Gastrocnemius medialis (tissue), 4 donors: ENCODE measurements around the gene ZNF57. TPM values are rescaled to one million over a fixed set of nuclear protein-coding genes. Genes with fewer than 3 reads are reported as not detected.

Source experiments
- ATAC-seq, 2 donors: fragments of 150-250 bp; one replicate each; pipeline ENCODE4 v1.9.1; 2016
- DNase-seq, 2 donors: peaks; one replicate each; pipeline ENCODE4 v3.0.0-alpha.2; 2019
- H3K27ac ChIP-seq, 4 donors: fragments of 200-600 bp; sonication (generic); 1 replicate in 1 of 4; 2 replicates in 3 of 4; pipeline ENCODE4 v1.5.1; 2016 to 2018; ENCODE audit warnings: mild to moderate bottlenecking in 2 of 4, moderate library complexity in 1 of 4
- H3K27me3 ChIP-seq, 3 donors: fragments of 200-600 bp; sonication (generic) in 2 of 3; 1 replicate in 1 of 3; 2 replicates in 2 of 3; pipeline versions ENCODE4 v1.5.1 to v1.6.0; 2016 to 2019; ENCODE audit warnings: mild to moderate bottlenecking in 1 of 3, moderate library complexity in 1 of 3
- H3K36me3 ChIP-seq, 2 donors: fragments of 200-600 bp; sonication (generic) in 1 of 2; one replicate each; pipeline ENCODE4 v1.5.1; 2017 to 2018
- H3K4me1 ChIP-seq, 2 donors: fragments of 200-600 bp; sonication (generic) in 1 of 2; one replicate each; pipeline ENCODE4 v1.5.1; 2016 to 2017; ENCODE audit warnings: mild to moderate bottlenecking in 2 of 2
- H3K4me3 ChIP-seq, 4 donors: fragments of 200-600 bp; sonication (generic) in 3 of 4; 1 replicate in 1 of 4; 2 replicates in 3 of 4; pipeline ENCODE4 v1.5.1; 2016 to 2019; ENCODE audit warnings: mild to moderate bottlenecking in 2 of 4
- H3K9me3 ChIP-seq, 3 donors: fragments of 200-600 bp; sonication (generic) in 2 of 3; 1 replicate in 1 of 3; 2 replicates in 2 of 3; pipeline ENCODE4 v1.5.1; 2016 to 2019
- CTCF ChIP-seq, 5 experiments: fragments of 450-650 bp in 3 of 5; fragments of 200-600 bp in 2 of 5; sonication (generic) in 2 of 5; IDR thresholded peaks in 4 of 5; conservative IDR thresholded peaks in 1 of 5; 1 replicate in 4 of 5; 2 replicates in 1 of 5; pipeline ENCODE4 v1.5.1; 2016 to 2019; ENCODE audit warnings: antibody characterized with exemption in 5 of 5, mild to moderate bottlenecking in 3 of 5, moderate library complexity in 3 of 5
- POLR2A ChIP-seq, 2 donors: fragments of 450-650 bp; IDR thresholded peaks; one replicate each; pipeline ENCODE4 v1.6.1; 2017; ENCODE audit warnings: antibody characterized with exemption in 2 of 2, mild to moderate bottlenecking in 2 of 2, moderate library complexity in 2 of 2
- in situ Hi-C, 4 donors: fragments of 200-750 bp; cut with MboI; loops; one replicate each; pipeline versions ENCODE4 v1.15.0 to v1.8.0; 2017; ENCODE audit warnings: low sequenced_read_pairs in 4 of 4
- intact Hi-C: fragments of 100-400 bp; cut with DNase I; formaldehyde crosslinking; loops from one replicate; pipeline ENCODE4 v1.15.1; 2023; ENCODE audit warnings: low total_unique reads
- total RNA-seq, 4 donors: library from RNA; depleted of rRNA; stranded (reverse); fragments of >200 nt; gene quantifications; one replicate each; pipeline versions ENCODE4 v1.1.0 to v1.2.3, GENCODE V29; 2016

Gene ZNF57
- total RNA-seq, 4 donors from 2014 or later: 0.44 to 2.1 (median 0.83) TPM

- H3K27me3 ChIP-seq: no peaks in the 10 kb centered on the region
- TF ChIP-seq POLR2A (IDR thresholded peaks at IDR 0.05) (no peak), CTCF (IDR thresholded peaks at IDR 0.05 in 4 of 5, conservative IDR thresholded peaks at IDR 0.05 in 1 of 5) (no peak)
- no peaks in the 10 kb centered on the region for H3K36me3 ChIP-seq
- no peak overlapping the region for H3K4me3 ChIP-seq
- ATAC-seq (no peak), DNase-seq (no peak)
- no peaks in the 10 kb centered on the region for H3K9me3 ChIP-seq
- H3K4me1 ChIP-seq: peaks cover 8% of the 10 kb centered on the region in 2 donors
- H3K27ac ChIP-seq: no peak overlapping the region
- in situ Hi-C loops (no loop called here), intact Hi-C loops (no loop called here)
These were observed 5.3 kb downstream of the ZNF57 start for GRCh38 chr19:2905918-2906519.

GRCh38 chr19:2906631-2907195 is 6.0 kb downstream of the ZNF57 start:
- Histone ChIP-seq H3K4me1 (peaks cover 1 to 2% of the 10 kb centered on the region in 2 donors), H3K27me3 (no peaks in the 10 kb centered on the region), H3K36me3 (no peaks in the 10 kb centered on the region), H3K4me3 (no peak overlapping the region), H3K27ac (no peak overlapping the region), H3K9me3 (no peaks in the 10 kb centered on the region)
- TF ChIP-seq CTCF (IDR thresholded peaks at IDR 0.05 in 4 of 5, conservative IDR thresholded peaks at IDR 0.05 in 1 of 5) (no peak), POLR2A (IDR thresholded peaks at IDR 0.05) (no peak)
- intact Hi-C loops: no loop called here
- in situ Hi-C loops: no loop called here
- ATAC-seq: no peak
- DNase-seq: no peak

- ATAC-seq (no peak), DNase-seq (no peak)
- TF ChIP-seq CTCF (IDR thresholded peaks at IDR 0.05 in 4 of 5, conservative IDR thresholded peaks at IDR 0.05 in 1 of 5): no peak
- no peak for TF ChIP-seq POLR2A (IDR thresholded peaks at IDR 0.05)
- Histone ChIP-seq H3K36me3 (peaks cover 6 to 21% of the 10 kb centered on the region in 2 donors), H3K27me3 (no peaks in the 10 kb centered on the region), H3K4me1 (no peaks in the 10 kb centered on the region), H3K27ac (no peak overlapping the region), H3K4me3 (no peak overlapping the region), H3K9me3 (peaks cover 0 to 4% (median 0%) of the 10 kb centered on the region in 3 donors)
- in situ Hi-C loops: no loop called here
- intact Hi-C loops: no loop called here
These were observed 11.6 kb downstream of the ZNF57 start for GRCh38 chr19:2912306-2912705.

GRCh38 chr19:2917275-2918184 is 16.8 kb downstream of the ZNF57 start:
- H3K27me3 ChIP-seq: no peaks in the 10 kb centered on the region
- no peak for ATAC-seq
- no peak overlapping the region for H3K4me3 ChIP-seq
- peaks cover 0 to 4% (median 2%) of the 10 kb centered on the region in 3 donors for H3K9me3 ChIP-seq
- no peak for DNase-seq
- in situ Hi-C loops: no loop called here
- peaks cover 7 to 34% of the 10 kb centered on the region in 2 donors for H3K36me3 ChIP-seq
- intact Hi-C loops: no loop called here
- H3K27ac ChIP-seq: no peak overlapping the region
- no peaks in the 10 kb centered on the region for H3K4me1 ChIP-seq
- TF ChIP-seq POLR2A (IDR thresholded peaks at IDR 0.05) (no peak), CTCF (IDR thresholded peaks at IDR 0.05 in 4 of 5, conservative IDR thresholded peaks at IDR 0.05 in 1 of 5) (no peak)
